Central memory CD4-positive, alpha-beta T cell (primary cell): Measurements from ENCODE around the gene PXMP2.

ENCODE experiments used
- DNase-seq: peaks from one replicate; pipeline ENCODE4 v3.0.0; 2022
- total RNA-seq, 3 experiments: gene quantifications; one replicate each; lab custom pipeline; 2026; lab: John Stamatoyannopoulos, UW

PXMP2 gene
- total RNA-seq, result 0.19 to 1.4 (median 0.85) reads per million in 3 experiments

- DNase-seq, result peak; percentile 87
These were observed at the start of gene PXMP2, which contains the start of gene POLE for GRCh38 chr12:132687211-132688164. TSS of gene PXMP2 (plus strand) at chr12:132687587. CDS start at chr12:132687671, 84 bp downstream. TSS of gene POLE (minus strand) at chr12:132687342. CDS start at chr12:132687315, 27 bp downstream.

GRCh38 chr12:132637811-132638210, 49.6 kb upstream of the PXMP2 start:
- DNase-seq, result no peak

- no peak for DNase-seq
These were observed 48.6 kb upstream of the PXMP2 start for GRCh38 chr12:132638541-132639408.

GRCh38 chr12:132639956-132640520, 47.3 kb upstream of the PXMP2 start:
- DNase-seq, result no peak

GRCh38 chr12:132640936-132641335, 46.5 kb upstream of the PXMP2 start:
- DNase-seq, result no peak

- no peak for DNase-seq
These were observed 45.4 kb upstream of the PXMP2 start for GRCh38 chr12:132641811-132642650.

- DNase-seq, result no peak
These were observed 44.2 kb upstream of the PXMP2 start for GRCh38 chr12:132642846-132643835.

- DNase-seq, result no peak
These were observed 40.5 kb upstream of the PXMP2 start for GRCh38 chr12:132646850-132647249.

GRCh38 chr12:132647858-132648257, 39.5 kb upstream of the PXMP2 start:
- no peak for DNase-seq

- DNase-seq, result no peak
These were observed 38.7 kb upstream of the PXMP2 start for GRCh38 chr12:132648616-132649225.

- no peak for DNase-seq
These were observed 38.0 kb upstream of the PXMP2 start for GRCh38 chr12:132649226-132649945.

GRCh38 chr12:132651444-132652100, 35.8 kb upstream of the PXMP2 start:
- no peak for DNase-seq

GRCh38 chr12:132653567-132654290, 33.7 kb upstream of the PXMP2 start:
- DNase-seq, result no peak

- no peak for DNase-seq
These were observed 30.2 kb upstream of the PXMP2 start for GRCh38 chr12:132657004-132657727.

- DNase-seq, result no peak
These were observed 29.1 kb upstream of the PXMP2 start for GRCh38 chr12:132658149-132658894.

- no peak for DNase-seq
These were observed 28.2 kb upstream of the PXMP2 start for GRCh38 chr12:132659146-132659545.

- DNase-seq, result no peak
These were observed 27.3 kb upstream of the PXMP2 start for GRCh38 chr12:132660052-132660451.
